Ishikawa (cell line): ENCODE measurements around the gene PRDM16.

ENCODE experiments used
- CEBPB ChIP-seq: IDR thresholded peaks from 2 replicates; pipeline ENCODE4 v1.6.1; 2012
- CREB1 ChIP-seq: IDR thresholded peaks from 2 replicates; pipeline ENCODE4 v1.6.1; 2012; ENCODE audit warnings: low read depth
- EGR1 ChIP-seq: IDR thresholded peaks from 2 replicates; pipeline ENCODE4 v1.6.1; 2012
- EP300 ChIP-seq: IDR thresholded peaks from 2 replicates; pipeline ENCODE4 v1.6.1; 2012; ENCODE audit warnings: borderline replicate concordance
- FOXM1 ChIP-seq: IDR thresholded peaks from 2 replicates; pipeline ENCODE4 v1.6.1; 2012; ENCODE audit warnings: low read depth, borderline replicate concordance
- MAX ChIP-seq: IDR thresholded peaks from 2 replicates; pipeline ENCODE4 v1.6.1; 2012
- NFIC ChIP-seq: IDR thresholded peaks from 2 replicates; pipeline ENCODE4 v1.6.1; 2012
- RAD21 ChIP-seq: IDR thresholded peaks from 2 replicates; pipeline ENCODE4 v1.6.1; 2012; ENCODE audit warnings: low read depth
- REST ChIP-seq: IDR thresholded peaks from 2 replicates; pipeline ENCODE4 v1.6.1; 2012; ENCODE audit warnings: low read depth, mild to moderate bottlenecking
- TAF1 ChIP-seq: IDR thresholded peaks from 2 replicates; pipeline ENCODE4 v1.6.1; 2012; ENCODE audit warnings: low read depth, mild to moderate bottlenecking
- TCF12 ChIP-seq: IDR thresholded peaks from 2 replicates; pipeline ENCODE4 v1.6.1; 2012; ENCODE audit warnings: low read depth
- TEAD4 ChIP-seq: IDR thresholded peaks from 2 replicates; pipeline ENCODE4 v1.6.1; 2012
- USF1 ChIP-seq: IDR thresholded peaks from 2 replicates; pipeline ENCODE4 v1.6.1; 2012
- YY1 ChIP-seq: IDR thresholded peaks from 2 replicates; pipeline ENCODE4 v1.6.1; 2012; ENCODE audit warnings: low read depth
- ZBTB7A ChIP-seq: IDR thresholded peaks from 2 replicates; pipeline ENCODE4 v1.6.1; 2012; ENCODE audit warnings: low read depth

The PRDM16 gene

GRCh38 chr1:3463408-3463863 is 394.4 kb downstream of the PRDM16 start:
- TF ChIP-seq NFIC: no peak

- TF ChIP-seq TAF1 (no peak), USF1 (no peak), TCF12 (no peak), ZBTB7A (no peak), EGR1 (no peak), CEBPB (no peak)
These were observed 395.1 kb downstream of the PRDM16 start for GRCh38 chr1:3463891-3464648.

GRCh38 chr1:3464649-3465025 is 395.6 kb downstream of the PRDM16 start:
- TF ChIP-seq REST: no peak
- TF ChIP-seq ZBTB7A: no peak
- no peak for TF ChIP-seq RAD21
- TF ChIP-seq NFIC: no peak
- TF ChIP-seq TCF12: no peak
- no peak for TF ChIP-seq USF1
- no peak for TF ChIP-seq TAF1
- TF ChIP-seq CEBPB: no peak

- TF ChIP-seq RAD21: no peak
- TF ChIP-seq EP300: no peak
- no peak for TF ChIP-seq EGR1
- no peak for TF ChIP-seq MAX
- no peak for TF ChIP-seq ZBTB7A
- TF ChIP-seq TAF1: no peak
- TF ChIP-seq TEAD4: no peak
- no peak for TF ChIP-seq NFIC
- no peak for TF ChIP-seq CREB1
- no peak for TF ChIP-seq YY1
These were observed 396.3 kb downstream of the PRDM16 start for GRCh38 chr1:3465091-3465934.

- TF ChIP-seq TCF12 (no peak), EP300 (no peak), USF1 (no peak), NFIC (no peak), CREB1 (no peak)
These were observed 396.9 kb downstream of the PRDM16 start for GRCh38 chr1:3465935-3466321.

- TF ChIP-seq FOXM1: no peak
These were observed 397.5 kb downstream of the PRDM16 start for GRCh38 chr1:3466366-3467075.

- no peak for TF ChIP-seq TCF12
- TF ChIP-seq EP300: no peak
- no peak for TF ChIP-seq USF1
- no peak for TF ChIP-seq TAF1
- no peak for TF ChIP-seq REST
- TF ChIP-seq TEAD4: no peak
- no peak for TF ChIP-seq NFIC
- no peak for TF ChIP-seq CEBPB
- TF ChIP-seq FOXM1: no peak
- no peak for TF ChIP-seq YY1
- TF ChIP-seq RAD21: no peak
- no peak for TF ChIP-seq CREB1
- no peak for TF ChIP-seq ZBTB7A
- TF ChIP-seq EGR1: no peak
- no peak for TF ChIP-seq MAX
These were observed 398.4 kb downstream of the PRDM16 start for GRCh38 chr1:3467096-3468036.
